HUDEP-2 (cell line): ENCODE results near the gene DCPS.
A peak's percentile ranks its signal among the peaks of the same experiment; 100 is the strongest.
"Not testable (repeated sequence)": the region's sequence is repeated elsewhere in the genome, so short reads cannot be mapped to it uniquely, and the experiment has no call there.

Experiments used
- DNase-seq, 76 experiments: peaks; one replicate each; lab custom pipeline; 2025; ENCODE audit not compliant: unreplicated experiment in 76 of 76; lab: John Stamatoyannopoulos, UW

The DCPS gene

GRCh38 chr11:126374562-126375300 lies 70.9 kb downstream of the DCPS start:
- DNase-seq: not testable (repeated sequence)

GRCh38 chr11:126375726-126376125 lies 71.9 kb downstream of the DCPS start:
- DNase-seq: no peak

- DNase-seq: peak in 7 of 76 experiments; percentile 6 to 30 (median 12)
Observed at GRCh38 chr11:126378763-126379162, 74.9 kb downstream of the DCPS start.

GRCh38 chr11:126380909-126381308 lies 77.0 kb downstream of the DCPS start:
- no peak for DNase-seq

- DNase-seq: not testable (repeated sequence)
Observed at GRCh38 chr11:126381960-126382359, 78.1 kb downstream of the DCPS start.

- DNase-seq: not testable (repeated sequence)
Observed at GRCh38 chr11:126382641-126383040, 78.8 kb downstream of the DCPS start.

- no peak for DNase-seq
Observed at GRCh38 chr11:126383339-126384335, 79.8 kb downstream of the DCPS start.

GRCh38 chr11:126384449-126385070 lies 80.7 kb downstream of the DCPS start:
- no peak for DNase-seq

DNA sequence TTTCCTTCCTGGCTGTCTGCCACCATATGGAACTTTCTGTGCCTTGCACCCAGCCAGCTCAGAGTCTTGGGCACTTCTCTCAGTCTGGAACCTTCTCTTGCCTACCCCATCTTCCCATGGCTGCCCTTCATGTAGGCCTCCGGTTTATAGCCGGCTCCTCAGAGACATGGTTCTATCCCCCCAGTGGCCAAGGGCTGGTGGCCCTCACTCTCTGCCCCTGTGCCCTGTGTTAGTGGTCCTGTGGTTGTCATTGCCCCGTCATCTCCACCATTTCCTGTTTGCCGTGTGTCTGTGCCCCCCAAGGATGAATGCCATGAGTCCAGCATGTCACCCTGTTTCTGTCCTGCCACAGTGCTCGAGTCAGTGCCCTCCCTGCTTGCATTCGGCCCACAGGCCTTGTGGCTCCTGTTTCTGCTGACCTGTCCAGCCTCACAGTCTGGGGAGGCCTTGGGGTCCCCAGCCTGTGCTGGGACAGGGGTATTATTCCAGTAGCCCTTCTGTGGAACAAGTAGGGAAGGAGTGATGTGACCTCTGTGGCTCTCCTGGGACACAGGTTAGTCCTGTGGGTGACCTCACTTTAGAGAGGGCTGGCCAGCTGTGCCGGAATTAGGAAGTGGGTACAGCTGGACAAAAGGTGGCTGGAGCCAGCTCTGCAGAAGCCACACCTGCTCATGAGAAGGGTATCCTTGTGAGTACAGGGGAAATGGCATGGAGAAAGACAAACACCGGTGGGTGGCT lies 82.3 kb downstream of the DCPS start:
- DNase-seq: no peak

DNA sequence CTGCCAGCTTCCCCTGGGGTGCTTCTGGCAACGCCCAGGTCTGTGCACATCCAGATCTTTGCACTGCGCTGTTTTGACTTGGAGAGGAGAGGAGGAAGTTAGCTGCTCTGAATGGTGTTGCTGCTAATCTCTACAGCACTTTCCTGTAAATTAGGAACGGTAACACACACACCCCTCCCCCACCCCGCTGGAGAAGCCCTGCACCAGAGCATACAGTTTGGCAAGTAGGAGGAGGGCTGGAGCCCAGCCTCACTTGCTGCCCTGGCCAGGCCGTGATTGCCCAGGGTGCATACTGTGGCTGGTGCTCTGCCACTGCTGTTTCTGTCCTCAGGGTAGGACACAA lies 82.8 kb downstream of the DCPS start:
- not testable (repeated sequence) for DNase-seq

DNA sequence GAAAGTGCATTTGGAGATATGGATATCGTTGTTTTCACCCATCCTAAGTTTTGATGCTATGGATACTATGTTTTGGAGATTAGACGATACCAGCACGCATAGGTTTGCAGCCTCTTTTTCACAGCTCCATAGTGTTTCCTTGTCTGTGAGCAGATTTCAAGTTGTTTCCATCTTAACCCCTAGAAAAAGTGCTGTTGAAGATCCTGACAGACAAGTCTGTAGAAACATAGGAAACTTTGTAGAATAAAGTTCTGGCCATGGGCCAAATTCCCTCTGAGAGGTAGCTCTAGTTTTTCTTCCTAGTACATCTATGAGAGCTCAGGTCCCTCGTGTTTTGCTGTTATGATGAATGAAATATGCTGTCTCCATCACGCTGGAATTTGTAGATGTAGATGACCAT lies 84.0 kb downstream of the DCPS start:
- DNase-seq: no peak

DNA sequence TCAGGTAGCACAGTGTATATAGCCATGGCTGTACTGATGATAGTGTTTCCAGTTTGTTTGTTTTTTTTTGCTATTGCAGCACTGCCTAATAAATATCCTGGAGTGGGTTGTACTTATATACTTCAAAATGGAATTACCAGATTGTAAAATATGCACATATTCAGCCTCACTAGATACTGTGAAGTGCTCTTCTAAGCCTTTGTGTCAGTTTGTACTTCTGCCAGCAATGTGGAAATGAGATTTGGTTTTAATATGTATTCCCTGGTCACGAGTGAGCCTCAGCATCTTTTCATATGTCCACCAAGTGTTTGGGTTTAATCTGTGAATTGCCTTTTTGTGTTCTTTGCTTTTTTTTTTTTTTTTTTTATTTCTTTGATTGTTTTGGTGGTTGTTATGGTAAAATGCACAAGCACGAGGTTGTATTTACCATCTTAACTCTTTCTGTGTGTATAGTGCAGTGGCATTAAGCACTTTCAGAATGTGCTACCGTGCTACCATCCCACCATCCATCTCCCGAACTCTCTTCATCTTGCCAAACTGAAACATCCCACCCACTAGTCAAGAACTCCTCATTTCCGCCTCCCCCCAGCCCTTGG lies 86.5 kb downstream of the DCPS start:
- DNase-seq: no peak

- DNase-seq: no peak
Observed at GRCh38 chr11:126391286-126391954, 87.6 kb downstream of the DCPS start.

GRCh38 chr11:126391970-126392632 lies 88.2 kb downstream of the DCPS start:
- peak in 2 of 76 experiments; percentile 7 to 8 for DNase-seq

GRCh38 chr11:126392633-126393013 lies 88.8 kb downstream of the DCPS start:
- DNase-seq: peak in 1 of 76 experiments; percentile 6

- no peak for DNase-seq
Observed at GRCh38 chr11:126393143-126393542, 89.3 kb downstream of the DCPS start.

GRCh38 chr11:126394036-126394435 lies 90.2 kb downstream of the DCPS start:
- DNase-seq: no peak

DNA sequence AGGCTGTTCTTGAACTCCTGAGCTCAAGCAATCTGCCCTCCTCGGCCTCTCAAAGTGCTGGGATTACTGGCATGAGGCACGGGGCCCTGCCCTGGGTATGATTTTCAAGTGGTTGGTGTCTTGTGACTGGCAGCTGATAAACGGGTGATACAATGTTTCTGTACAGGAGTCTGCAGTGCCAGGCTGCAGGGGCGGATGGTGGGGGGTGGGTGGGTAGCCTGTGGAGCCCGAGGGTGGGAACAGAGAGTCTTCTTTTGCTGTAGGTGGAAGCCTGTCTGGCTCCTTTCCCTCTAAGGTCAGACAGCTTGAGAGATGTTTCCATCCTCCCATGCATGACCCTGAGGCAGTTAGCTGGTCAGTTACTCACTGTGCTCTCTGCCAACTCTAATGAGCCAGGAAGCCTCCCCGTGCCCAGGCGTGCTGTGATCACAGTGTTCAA lies 90.8 kb downstream of the DCPS start:
- DNase-seq: peak in 1 of 76 experiments; percentile 17
